Left ventricle myocardium inferior (tissue), 1 donor: ENCODE results near the gene PROCA1. TPM values are rescaled to one million over a fixed set of nuclear protein-coding genes. Genes with fewer than 3 reads are reported as not detected.

ENCODE experiments used
- DNase-seq: peaks from one replicate; pipeline ENCODE4 v3.0.0-alpha.2; 2020
- H3K27ac ChIP-seq: fragments of 200-600 bp; replicated peaks from 2 replicates; pipeline ENCODE4 v1.8.0; 2021
- H3K27me3 ChIP-seq: fragments of 200-600 bp; 2 replicates; pipeline ENCODE4 v1.8.0; 2021; ENCODE audit warnings: low read depth
- H3K36me3 ChIP-seq: fragments of 200-600 bp; 2 replicates; pipeline ENCODE4 v1.8.0; 2021
- H3K4me1 ChIP-seq: fragments of 200-600 bp; 2 replicates; pipeline ENCODE4 v1.8.0; 2021
- H3K4me3 ChIP-seq: fragments of 200-600 bp; 2 replicates; pipeline ENCODE4 v1.8.0; 2021; ENCODE audit warnings: mild to moderate bottlenecking, moderate library complexity
- H3K9me3 ChIP-seq: fragments of 200-600 bp; replicated peaks from 2 replicates; pipeline ENCODE4 v1.8.0; 2021
- intact Hi-C: fragments of 100-400 bp; cut with micrococcal nuclease; formaldehyde crosslinking; loops from one replicate; pipeline ENCODE4 v1.11.0; 2022
- total RNA-seq: library from RNA; stranded (reverse); fragmentation: NEBNext Ultra II Directional; extraction: Animal tissue kit (Norgen Biotek cat#: 25700); gene quantifications from one replicate; pipeline ENCODE4 v1.2.1, GENCODE V29; 2021
- TF ChIP-seq, protein P1 (sequence below): fragments of 200-600 bp; IDR thresholded peaks from 2 replicates; pipeline ENCODE4 v1.8.0; 2021; ENCODE audit warnings: antibody characterized with exemption, mild to moderate bottlenecking, borderline replicate concordance
- donor health status: DM: no; HTN: yes; CAD: no; lungs with severe emphysema.

Gene PROCA1
- total RNA-seq, 1 donor from 2014 or later = 1.3 TPM

DNA sequence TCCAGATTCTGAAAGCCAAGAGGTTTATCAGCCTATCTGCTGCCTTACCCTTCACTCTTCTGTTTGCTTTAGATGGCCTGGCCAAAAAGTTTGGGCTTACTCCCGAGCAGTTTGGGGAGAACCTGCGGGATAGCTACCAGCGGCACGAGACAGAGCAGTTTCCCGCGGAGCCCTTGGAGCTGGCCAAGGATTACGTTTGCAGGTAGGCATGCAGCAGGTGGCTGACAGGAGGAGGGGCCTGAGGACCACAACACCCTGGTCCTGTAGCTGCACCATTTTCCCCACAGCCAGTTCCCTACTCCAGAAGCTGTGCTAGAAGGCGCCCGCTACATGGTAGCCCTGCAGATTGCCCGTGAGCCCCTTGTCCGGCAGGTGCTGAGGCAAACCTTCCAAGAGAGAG is 29.0 kb downstream of the PROCA1 start:
- H3K27me3 ChIP-seq = no peaks in the 10 kb centered on the region
- H3K9me3 ChIP-seq = no peaks in the 10 kb centered on the region
- H3K27ac ChIP-seq = no peak overlapping the region
- intact Hi-C loops = no loop called here
- no peak overlapping the region for H3K4me3 ChIP-seq
- TF ChIP-seq, protein P1, sequence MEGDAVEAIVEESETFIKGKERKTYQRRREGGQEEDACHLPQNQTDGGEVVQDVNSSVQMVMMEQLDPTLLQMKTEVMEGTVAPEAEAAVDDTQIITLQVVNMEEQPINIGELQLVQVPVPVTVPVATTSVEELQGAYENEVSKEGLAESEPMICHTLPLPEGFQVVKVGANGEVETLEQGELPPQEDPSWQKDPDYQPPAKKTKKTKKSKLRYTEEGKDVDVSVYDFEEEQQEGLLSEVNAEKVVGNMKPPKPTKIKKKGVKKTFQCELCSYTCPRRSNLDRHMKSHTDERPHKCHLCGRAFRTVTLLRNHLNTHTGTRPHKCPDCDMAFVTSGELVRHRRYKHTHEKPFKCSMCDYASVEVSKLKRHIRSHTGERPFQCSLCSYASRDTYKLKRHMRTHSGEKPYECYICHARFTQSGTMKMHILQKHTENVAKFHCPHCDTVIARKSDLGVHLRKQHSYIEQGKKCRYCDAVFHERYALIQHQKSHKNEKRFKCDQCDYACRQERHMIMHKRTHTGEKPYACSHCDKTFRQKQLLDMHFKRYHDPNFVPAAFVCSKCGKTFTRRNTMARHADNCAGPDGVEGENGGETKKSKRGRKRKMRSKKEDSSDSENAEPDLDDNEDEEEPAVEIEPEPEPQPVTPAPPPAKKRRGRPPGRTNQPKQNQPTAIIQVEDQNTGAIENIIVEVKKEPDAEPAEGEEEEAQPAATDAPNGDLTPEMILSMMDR = no peak
- no peak for DNase-seq
- peaks cover 6% of the 10 kb centered on the region for H3K4me1 ChIP-seq
- H3K36me3 ChIP-seq = peaks cover 100% of the 10 kb centered on the region

DNA sequence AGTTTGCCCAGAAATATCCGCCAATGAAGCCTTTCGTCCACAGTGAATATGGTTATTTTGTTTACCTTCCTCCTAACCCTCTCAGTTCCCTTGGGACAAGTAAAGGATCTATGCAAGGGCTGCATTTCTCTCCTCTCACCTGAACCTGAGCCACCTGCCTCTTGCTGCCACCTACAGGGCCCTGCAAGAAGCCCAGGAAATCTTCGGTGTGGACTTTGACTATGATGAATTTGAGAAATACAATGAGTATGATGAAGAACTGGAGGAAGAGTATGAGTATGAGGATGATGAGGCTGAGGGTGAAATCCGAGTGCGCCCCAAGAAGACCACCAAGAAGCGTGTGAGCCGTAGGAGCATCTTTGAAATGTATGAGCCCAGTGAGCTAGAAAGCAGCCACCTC is 35.7 kb downstream of the PROCA1 start:
- Histone ChIP-seq H3K9me3 (no peaks in the 10 kb centered on the region), H3K36me3 (peaks cover 100% of the 10 kb centered on the region), H3K4me1 (no peaks in the 10 kb centered on the region), H3K27ac (no peak overlapping the region), H3K27me3 (no peaks in the 10 kb centered on the region), H3K4me3 (no peak overlapping the region)
- no peak for DNase-seq
- intact Hi-C loops = no loop called here
- TF ChIP-seq, protein P1 = no peak

- TF ChIP-seq, protein P1 = no peak
- H3K36me3 ChIP-seq = peaks cover 100% of the 10 kb centered on the region
These were observed 36.2 kb downstream of the PROCA1 start for GRCh38 chr17:28675490-28675889.

DNA sequence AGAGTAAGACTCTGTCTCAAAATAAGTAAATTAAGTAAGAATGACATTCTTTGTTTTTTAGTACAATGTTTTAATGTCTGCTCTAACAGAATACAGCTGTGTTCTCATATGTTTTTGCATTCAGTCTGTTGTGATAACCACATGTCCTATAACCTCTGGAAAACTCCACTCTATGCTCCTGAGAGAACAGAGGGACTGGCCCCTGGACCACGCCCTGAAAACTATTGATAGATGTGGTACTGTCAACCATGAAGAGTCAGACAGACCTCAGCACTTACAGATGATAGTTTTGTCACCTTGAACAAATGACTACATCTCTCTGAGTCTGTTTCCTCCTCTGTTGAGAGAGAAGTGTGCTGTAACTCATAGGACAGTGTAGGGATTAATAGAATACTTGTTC is 41.8 kb downstream of the PROCA1 start:
- DNase-seq = no peak
- TF ChIP-seq, protein P1 = no peak
- no peak overlapping the region for H3K27ac ChIP-seq
- intact Hi-C loops = no loop called here
- H3K4me1 ChIP-seq = peaks cover 28% of the 10 kb centered on the region
- no peaks in the 10 kb centered on the region for H3K27me3 ChIP-seq
- H3K36me3 ChIP-seq = peaks cover 59% of the 10 kb centered on the region
- no peak overlapping the region for H3K4me3 ChIP-seq
- no peaks in the 10 kb centered on the region for H3K9me3 ChIP-seq

More at GRCh38 chr17:28675490-28675889, 36.2 kb downstream of the PROCA1 start:
- H3K27ac ChIP-seq = no peak overlapping the region
- no peaks in the 10 kb centered on the region for H3K9me3 ChIP-seq
- DNase-seq = no peak
- no peak overlapping the region for H3K4me3 ChIP-seq
- no peaks in the 10 kb centered on the region for H3K27me3 ChIP-seq
- intact Hi-C loops = no loop called here
- H3K4me1 ChIP-seq = no peaks in the 10 kb centered on the region

GRCh38 chr17:28667870-28668269 is 43.8 kb downstream of the PROCA1 start:
- H3K36me3 ChIP-seq = peaks cover 39% of the 10 kb centered on the region
- TF ChIP-seq, protein P1 = no peak
- H3K27me3 ChIP-seq = no peaks in the 10 kb centered on the region
- no peak for DNase-seq
- intact Hi-C loops = no loop called here
- H3K4me1 ChIP-seq = peaks cover 49% of the 10 kb centered on the region
- no peaks in the 10 kb centered on the region for H3K9me3 ChIP-seq
- no peak overlapping the region for H3K27ac ChIP-seq
- no peak overlapping the region for H3K4me3 ChIP-seq

DNA sequence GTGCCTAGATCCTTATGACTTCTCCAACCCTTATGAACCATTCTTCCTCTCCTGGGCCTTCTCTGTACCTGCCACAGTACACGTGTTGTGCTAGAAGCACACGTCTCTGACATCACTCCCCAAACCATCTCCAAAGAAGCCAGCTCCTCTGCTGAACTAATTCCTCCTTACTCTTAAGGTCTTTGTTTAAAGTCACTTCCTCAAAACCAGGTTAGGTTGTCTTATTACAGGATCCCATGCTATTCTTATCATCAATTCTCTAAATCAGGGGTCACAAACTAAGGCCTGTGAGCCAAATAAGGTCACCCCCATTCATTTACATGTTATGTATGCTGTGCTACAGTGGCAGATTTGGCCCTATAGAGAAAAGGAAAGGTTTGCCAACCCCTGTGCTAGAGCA is 45.7 kb downstream of the PROCA1 start:
- Histone ChIP-seq H3K4me1 (peaks cover 66% of the 10 kb centered on the region), H3K4me3 (no peak overlapping the region), H3K36me3 (peaks cover 20% of the 10 kb centered on the region), H3K9me3 (no peaks in the 10 kb centered on the region), H3K27ac (no peak overlapping the region), H3K27me3 (no peaks in the 10 kb centered on the region)
- intact Hi-C loops = no loop called here
- DNase-seq = no peak
- TF ChIP-seq, protein P1 = no peak
